ENCODE results near the gene ACTL6B. TPM values are rescaled to one million over a fixed set of nuclear protein-coding genes. Genes with fewer than 3 reads are reported as not detected.

Gene ACTL6B
- polyA plus RNA-seq, 1 donor, result not detected

- DNase-seq (ENCODE audit: low read depth), result no peak
Observed at GRCh38 chr7:100683659-100684533, 27.6 kb upstream of the ACTL6B start.

DNA sequence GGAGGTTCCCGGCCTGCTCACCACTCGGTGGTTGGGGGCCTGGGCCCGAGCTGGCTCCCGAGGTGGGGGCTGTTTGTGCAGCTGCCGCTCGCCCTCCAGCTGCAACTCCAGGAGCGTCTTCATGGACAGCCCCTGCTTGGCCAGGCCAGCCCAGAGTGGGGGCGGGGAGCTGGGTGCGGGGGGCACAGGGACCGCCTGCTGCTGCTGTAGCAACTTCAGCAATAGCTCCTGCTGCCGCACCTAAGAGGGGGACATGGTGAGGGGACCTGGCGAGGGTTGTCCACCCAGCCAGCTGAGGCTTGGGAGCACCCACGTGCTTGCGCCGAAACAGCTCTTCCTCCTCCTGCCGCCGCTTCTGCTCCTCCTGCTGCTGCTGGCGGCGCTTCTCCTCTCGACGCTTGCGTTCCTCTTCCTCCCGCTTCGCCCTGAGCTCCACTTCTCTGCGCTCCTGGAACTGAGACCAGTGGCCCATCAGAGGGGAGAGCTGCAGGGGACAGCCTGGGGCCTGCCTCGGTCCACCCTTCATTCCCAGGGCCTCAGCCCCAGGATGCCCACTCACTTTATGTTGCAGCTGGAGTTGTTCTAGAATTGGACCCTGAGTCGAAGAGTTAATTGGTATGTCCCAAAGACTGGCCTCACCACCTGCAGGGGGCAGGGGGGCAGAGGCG is 26.9 kb upstream of the ACTL6B start:
- DNase-seq (ENCODE audit: low read depth), result no peak

DNA sequence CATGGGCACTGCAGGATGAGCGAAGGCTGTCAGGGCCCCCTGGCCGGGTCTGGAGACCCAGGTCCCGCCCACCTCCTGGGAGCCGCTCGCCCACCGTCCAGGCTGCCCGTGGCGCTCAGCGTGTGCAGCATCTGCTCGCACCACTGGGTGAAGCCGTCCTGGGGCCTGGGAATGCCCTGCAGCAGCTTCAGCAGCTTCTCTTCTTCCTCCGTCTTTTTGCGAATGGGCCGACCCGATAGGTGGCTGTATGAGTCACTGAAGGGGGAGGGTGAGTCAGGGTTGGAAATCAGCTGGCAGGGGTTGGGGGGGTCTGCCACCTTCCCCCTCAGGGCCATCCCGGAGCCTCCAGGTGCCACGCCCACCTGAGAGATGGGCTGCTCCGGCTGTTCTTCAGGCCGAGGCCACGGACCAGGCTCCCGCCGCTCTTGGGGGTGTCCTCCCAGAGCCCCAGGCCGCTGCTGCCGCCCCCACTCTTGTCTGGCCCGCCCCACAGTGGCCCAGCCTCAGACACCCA is 26.0 kb upstream of the ACTL6B start:
- no peak for DNase-seq (ENCODE audit: low read depth)

DNA sequence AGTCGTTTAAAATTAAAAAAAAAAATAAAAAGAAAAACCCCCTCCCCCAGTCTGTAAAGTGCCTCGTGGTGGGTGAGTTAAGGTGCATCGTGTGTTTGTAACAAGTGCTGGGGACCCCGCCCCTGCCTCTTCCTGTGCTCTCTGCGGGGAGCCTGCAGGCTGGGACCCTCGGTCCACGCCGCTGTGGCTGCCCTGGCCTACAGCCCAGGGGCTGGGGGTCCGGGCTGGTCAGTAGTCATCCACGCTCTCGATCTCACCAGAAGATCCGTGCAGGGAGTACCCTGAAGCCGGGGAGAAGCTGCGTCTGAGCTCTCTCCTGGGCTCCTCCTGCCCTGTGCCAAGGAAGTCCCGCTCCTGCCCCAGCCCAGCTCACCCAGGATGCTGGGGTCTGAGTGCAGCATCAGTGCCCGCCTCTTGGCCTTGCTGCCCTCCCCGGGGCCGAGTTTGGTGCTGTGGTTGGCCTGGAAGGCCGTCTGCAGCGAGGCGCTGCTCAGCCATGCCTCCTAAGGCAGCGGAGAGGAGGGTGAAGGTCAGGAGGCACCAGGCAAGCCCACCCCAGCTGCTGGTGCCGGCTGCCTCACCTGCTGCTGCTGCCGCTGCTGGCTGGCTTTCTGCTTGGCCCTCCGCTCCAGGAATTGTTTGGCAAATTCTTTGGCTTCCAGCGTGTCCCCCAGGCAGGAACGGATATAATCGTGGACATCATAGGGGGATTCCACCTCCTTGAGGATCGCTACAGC is 25.4 kb upstream of the ACTL6B start:
- no peak for DNase-seq (ENCODE audit: low read depth)

DNA sequence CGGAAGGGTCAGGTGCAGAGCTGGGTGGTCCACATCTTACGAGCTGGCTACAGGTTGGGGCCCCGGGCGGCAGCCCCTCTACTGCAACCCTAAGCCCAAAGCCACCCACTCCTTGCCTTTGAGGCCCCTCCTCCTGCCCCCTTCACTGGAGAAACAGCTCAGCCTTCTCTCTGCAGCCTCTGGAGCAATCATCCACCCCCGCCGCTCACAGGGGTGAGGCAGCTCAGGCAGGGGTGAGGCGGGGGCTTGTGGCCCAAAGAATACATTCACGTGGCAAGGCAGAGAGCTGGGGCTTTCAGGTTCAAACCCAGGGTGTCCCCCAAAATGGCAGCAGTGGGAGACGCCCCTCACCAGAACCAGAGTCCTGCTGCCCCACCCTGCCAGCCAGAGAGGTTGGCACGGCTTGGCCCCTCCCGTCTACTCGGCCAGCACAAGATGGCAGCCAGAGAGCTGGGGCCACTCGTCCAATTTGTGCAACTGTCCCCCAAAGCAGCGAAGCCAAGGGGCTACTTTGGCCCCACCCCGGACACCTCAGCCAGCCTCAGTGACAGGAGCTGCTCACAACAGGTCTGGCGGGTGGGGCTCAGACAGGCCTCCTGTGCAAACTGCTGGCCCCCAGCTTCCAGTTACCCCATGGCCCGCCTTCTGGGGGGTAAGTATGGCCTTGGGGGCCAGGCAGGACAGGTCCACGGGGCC is 24.5 kb upstream of the ACTL6B start:
- no peak for DNase-seq (ENCODE audit: low read depth)

GRCh38 chr7:100679927-100680575 is 23.8 kb upstream of the ACTL6B start:
- no peak for DNase-seq (ENCODE audit: low read depth)

DNA sequence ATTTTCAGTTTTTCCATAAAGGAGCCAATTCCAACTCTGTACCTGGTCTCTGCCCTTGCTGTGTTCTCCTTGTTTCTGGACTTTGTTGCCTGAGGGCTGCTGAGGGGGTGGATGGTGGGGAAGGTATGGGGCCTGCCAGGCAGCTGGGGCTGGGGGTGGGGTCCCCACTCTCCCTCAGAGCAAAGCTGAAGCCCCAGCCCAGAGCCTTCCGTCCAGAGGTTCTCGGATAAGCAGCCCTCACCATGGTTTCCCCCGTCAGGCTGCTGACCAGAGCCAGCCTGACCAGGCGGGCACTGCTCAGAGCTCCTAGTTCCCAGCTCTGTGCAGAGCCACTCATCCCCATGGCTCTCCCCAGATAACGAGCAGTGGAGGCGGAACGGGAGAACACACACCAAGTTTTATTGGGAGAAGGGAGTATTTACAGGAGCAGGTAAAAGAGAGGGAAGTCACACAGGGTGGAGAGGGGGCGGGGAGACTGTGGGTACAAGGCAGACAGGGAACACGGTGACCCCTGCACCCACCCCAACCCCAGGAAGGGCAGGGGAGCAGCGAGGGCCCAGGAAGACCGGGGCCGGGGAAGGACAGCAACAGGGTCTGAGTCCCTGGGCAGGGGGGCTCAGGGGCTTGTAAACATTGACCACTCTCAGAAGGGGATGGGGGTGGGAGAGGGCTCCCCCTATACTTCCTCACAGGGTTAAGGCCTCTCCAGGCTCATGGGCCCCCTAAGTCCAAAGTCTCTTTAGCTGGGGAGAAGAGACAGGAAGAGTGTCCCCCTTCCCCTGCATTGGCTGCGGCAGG is 23.1 kb upstream of the ACTL6B start:
- no peak for DNase-seq (ENCODE audit: low read depth)

- no peak for DNase-seq (ENCODE audit: low read depth)
Observed at GRCh38 chr7:100678291-100678984, 22.2 kb upstream of the ACTL6B start.

GRCh38 chr7:100677308-100678267 is 21.3 kb upstream of the ACTL6B start:
- DNase-seq (ENCODE audit: low read depth), result no peak

- DNase-seq (ENCODE audit: low read depth), result no peak
Observed at GRCh38 chr7:100676501-100677306, 20.5 kb upstream of the ACTL6B start.

- peak; percentile 35 for DNase-seq (ENCODE audit: low read depth)
Observed at GRCh38 chr7:100675581-100676350, 19.5 kb upstream of the ACTL6B start.

DNA sequence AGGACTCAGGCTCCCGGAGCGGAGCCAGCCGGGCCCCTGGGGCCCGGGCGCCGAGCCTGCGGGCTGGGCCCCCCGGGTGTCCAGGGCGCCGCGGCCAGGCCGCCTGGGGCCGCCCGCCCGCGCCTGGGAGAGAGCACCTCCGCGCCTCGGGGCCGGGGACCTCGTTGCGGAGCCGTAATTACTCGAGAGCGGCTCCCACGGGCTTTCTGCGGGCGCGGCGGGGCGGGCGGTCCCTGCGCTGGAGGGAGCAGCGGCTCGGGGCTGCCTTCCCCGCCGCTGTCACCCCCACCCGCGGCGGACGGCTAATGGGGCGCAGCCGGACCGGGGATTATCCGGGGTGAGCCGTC is 18.8 kb upstream of the ACTL6B start:
- DNase-seq (ENCODE audit: low read depth), result no peak

DNA sequence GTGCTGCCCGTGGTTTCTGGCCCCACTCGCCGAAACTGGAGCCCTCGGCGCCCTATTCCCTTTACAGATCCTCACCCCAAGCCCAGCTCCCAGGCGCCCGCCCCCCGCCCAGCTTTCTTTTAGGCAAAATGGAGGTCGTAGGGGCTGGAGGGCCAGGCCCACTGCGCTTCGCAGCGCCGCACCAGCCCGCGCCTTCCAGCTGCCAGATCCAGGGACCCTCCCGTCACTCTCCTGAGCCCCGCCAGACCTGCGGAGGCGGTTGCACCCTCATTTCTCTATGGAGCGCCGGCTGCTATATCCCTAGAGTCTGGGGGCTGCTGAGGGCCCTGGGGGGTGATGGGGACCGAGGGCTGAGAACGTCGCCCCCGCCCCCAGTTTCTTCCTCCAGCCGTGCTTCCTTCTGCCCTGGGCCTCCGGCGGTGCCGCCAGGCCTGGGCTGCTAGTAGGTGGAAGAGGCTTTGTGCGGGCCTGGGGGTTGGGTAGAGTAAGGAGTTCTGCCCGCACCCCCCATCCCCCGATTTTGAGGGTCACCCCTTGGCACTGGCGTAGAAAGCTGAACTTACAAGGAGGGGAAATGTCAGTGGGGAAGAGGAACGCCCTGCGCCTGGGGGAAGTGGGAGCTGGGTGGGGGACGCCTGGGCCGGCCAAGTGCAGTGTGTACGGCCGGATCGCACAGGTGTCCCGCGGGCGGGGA is 18.3 kb upstream of the ACTL6B start:
- DNase-seq (ENCODE audit: low read depth), result no peak

GRCh38 chr7:100673942-100674410 is 17.7 kb upstream of the ACTL6B start:
- no peak for DNase-seq (ENCODE audit: low read depth)

DNA sequence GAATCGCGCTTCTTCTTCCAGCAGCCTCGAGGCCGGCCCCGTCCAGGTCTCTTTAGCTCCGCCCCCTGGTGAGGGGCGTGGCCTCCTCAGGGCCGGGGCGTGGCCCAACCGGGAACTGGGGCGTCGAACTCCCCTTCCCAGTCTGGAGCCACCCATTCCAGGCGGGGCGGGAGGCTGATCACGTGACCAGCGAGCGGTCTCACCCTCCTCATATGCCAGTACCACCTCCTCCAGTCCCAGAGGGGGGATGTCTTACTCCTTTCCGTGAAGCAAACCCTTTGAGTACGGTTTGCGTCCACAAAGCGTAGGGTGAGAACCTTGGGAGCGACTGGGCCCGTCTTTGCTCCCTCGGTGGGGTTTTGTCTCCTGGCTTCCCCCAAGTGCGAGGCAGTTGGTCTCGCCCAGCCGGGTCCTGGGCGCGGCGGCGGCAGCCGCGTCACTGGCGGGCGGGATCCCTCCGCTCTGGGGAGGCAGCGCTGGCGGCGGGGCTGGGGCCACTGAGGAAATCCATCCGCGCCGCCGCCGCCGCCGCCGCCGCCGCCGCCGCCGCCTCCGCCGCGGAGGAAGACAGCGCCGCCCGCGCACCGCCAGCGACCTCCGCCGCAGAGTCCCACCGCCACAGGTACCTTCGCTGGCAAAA is 17.2 kb upstream of the ACTL6B start, which contains the start of gene GNB2:
TSS of gene GNB2 (plus strand) at position 439 of the 640 bp plus-strand sequence. CDS start 2,526 bp downstream, outside the sequence.
- peak; percentile 90 for DNase-seq (ENCODE audit: low read depth)
